MCF 10A (cell line): ENCODE data around the gene MYB. TPM values are rescaled to one million over a fixed set of nuclear protein-coding genes. Genes with fewer than 3 reads are reported as not detected.

ENCODE experiments used
- BruUV-seq: library from RNA; stranded (reverse); fragments of 400-500 nt; replicated peaks from 2 replicates; lab custom pipeline; 2021; lab: Mats Ljungman, UMichigan
- CTCF ChIA-PET: fragments of 300-600 bp; sonication (Branson Sonifier 250); formaldehyde crosslinking; extraction: SDS; loops from one replicate; lab custom pipeline; 2021; ENCODE audit warnings: antibody characterized with exemption, inconsistent platforms; lab: Yijun Ruan, JAX
- POLR2A ChIA-PET: fragments of 300-600, 350-650 bp; sonication (Branson Sonifier 250); formaldehyde crosslinking; extraction: SDS; loops from one replicate; lab custom pipeline; 2020; ENCODE audit warnings: antibody characterized with exemption, inconsistent platforms; lab: Yijun Ruan, JAX
- DNase-seq: peaks from one replicate; pipeline ENCODE4 v3.0.0-alpha.2; 2018; ENCODE audit not compliant: unreplicated experiment
- H3K27ac Mint-ChIP-seq: one replicate; pipeline ENCODE4 v1.8.0; 2022; ENCODE audit warnings: mild to moderate bottlenecking, low read depth, mixed read lengths; ENCODE audit not compliant: unreplicated experiment
- H3K27me3 Mint-ChIP-seq: one replicate; pipeline ENCODE4 v1.8.0; 2022; ENCODE audit warnings: mixed read lengths; ENCODE audit not compliant: insufficient read depth, unreplicated experiment
- H3K36me3 Mint-ChIP-seq: one replicate; pipeline ENCODE4 v1.8.0; 2022; ENCODE audit warnings: mild to moderate bottlenecking, moderate library complexity, mixed read lengths; ENCODE audit not compliant: insufficient read depth, unreplicated experiment
- H3K4me1 Mint-ChIP-seq: one replicate; pipeline ENCODE4 v1.8.0; 2022; ENCODE audit warnings: mixed read lengths; ENCODE audit not compliant: insufficient read depth, unreplicated experiment
- H3K4me3 Mint-ChIP-seq: one replicate; pipeline ENCODE4 v1.8.0; 2022; ENCODE audit warnings: mild to moderate bottlenecking, moderate library complexity, mixed read lengths; ENCODE audit not compliant: unreplicated experiment
- H3K9me3 Mint-ChIP-seq: one replicate; pipeline ENCODE4 v1.8.0; 2022; ENCODE audit warnings: mixed read lengths; ENCODE audit not compliant: unreplicated experiment
- CTCF ChIP-seq: fragments of 200-600 bp; IDR thresholded peaks from one replicate; pipeline ENCODE4 v1.8.0; 2022; ENCODE audit warnings: antibody characterized with exemption, mild to moderate bottlenecking; ENCODE audit not compliant: unreplicated experiment
- intact Hi-C: fragments of 100-400 bp; cut with micrococcal nuclease; formaldehyde crosslinking; loops from 2 replicates; pipeline ENCODE4 v1.14.1; 2022
- total RNA-seq: library from RNA; stranded (reverse); gene quantifications from 2 replicates; pipeline ENCODE4 v1.2.3, GENCODE V29; 2022

MYB gene
- total RNA-seq, 1 experiment from 2014 or later, result not detected

- H3K27ac Mint-ChIP-seq, result no peak overlapping the region
These were observed 44.8 kb downstream of the MYB start for GRCh38 chr6:135225911-135226310.

GRCh38 chr6:135226537-135226936 lies 45.4 kb downstream of the MYB start:
- TF ChIP-seq CTCF, result no peak
- no peak for DNase-seq
- H3K27me3 Mint-ChIP-seq, result no peaks in the 10 kb centered on the region
- H3K36me3 Mint-ChIP-seq, result no peaks in the 10 kb centered on the region
- POLR2A ChIA-PET, result no interaction called here
- intact Hi-C loops, result no loop called here
- no peak overlapping the region for H3K4me3 Mint-ChIP-seq
- CTCF ChIA-PET, result interaction anchor here (0.6 kb wide), 2 partner anchors 10 to 19 kb away, joined by 4 read pairs; no protein-coding TSS in a partner anchor
- BruUV-seq, result no TSS peak
- no peaks in the 10 kb centered on the region for H3K9me3 Mint-ChIP-seq
- no peak overlapping the region for H3K27ac Mint-ChIP-seq
- H3K4me1 Mint-ChIP-seq, result no peaks in the 10 kb centered on the region

More at GRCh38 chr6:135225911-135226310, 44.8 kb downstream of the MYB start:
- Mint-ChIP-seq H3K36me3 (no peaks in the 10 kb centered on the region), H3K4me1 (no peaks in the 10 kb centered on the region), H3K9me3 (no peaks in the 10 kb centered on the region), H3K4me3 (no peak overlapping the region), H3K27me3 (no peaks in the 10 kb centered on the region)
- ChIA-PET POLR2A (no interaction called here), CTCF (interaction anchor here (0.6 kb wide), 1 partner anchor 9 kb away, joined by 4 read pairs; no protein-coding TSS in a partner anchor)
- DNase-seq, result no peak
- no TSS peak for BruUV-seq
- TF ChIP-seq CTCF, result no peak
- intact Hi-C loops, result no loop called here

- TF ChIP-seq CTCF, result no peak
- Mint-ChIP-seq H3K27ac (no peak overlapping the region), H3K4me3 (no peak overlapping the region), H3K4me1 (no peaks in the 10 kb centered on the region), H3K9me3 (no peaks in the 10 kb centered on the region), H3K36me3 (no peaks in the 10 kb centered on the region), H3K27me3 (no peaks in the 10 kb centered on the region)
- intact Hi-C loops, result no loop called here
- no TSS peak for BruUV-seq
- DNase-seq, result no peak
- ChIA-PET POLR2A (no interaction called here), CTCF (interaction anchor here (0.6 to 0.9 kb wide), 2 partner anchors 196 to 1038 kb away, joined by 3 read pairs; no protein-coding TSS in a partner anchor)
These were observed 46.2 kb downstream of the MYB start for GRCh38 chr6:135227349-135227748.

- no peaks in the 10 kb centered on the region for H3K36me3 Mint-ChIP-seq
- POLR2A ChIA-PET, result no interaction called here
- no peak for DNase-seq
- no peak for TF ChIP-seq CTCF
- CTCF ChIA-PET, result interaction anchor here (0.6 to 1.1 kb wide), 3 partner anchors 22 to 1038 kb away, joined by 3 to 5 read pairs (median 3); no protein-coding TSS in a partner anchor
- no peak overlapping the region for H3K4me3 Mint-ChIP-seq
- no peak overlapping the region for H3K27ac Mint-ChIP-seq
- no peaks in the 10 kb centered on the region for H3K27me3 Mint-ChIP-seq
- no TSS peak for BruUV-seq
- intact Hi-C loops, result no loop called here
- H3K9me3 Mint-ChIP-seq, result no peaks in the 10 kb centered on the region
- H3K4me1 Mint-ChIP-seq, result no peaks in the 10 kb centered on the region
These were observed 46.6 kb downstream of the MYB start for GRCh38 chr6:135227758-135228157.
